HG03571 (cell line): ENCODE measurements around the gene MOB2.
"Not testable (repeated sequence)": the region's sequence is repeated elsewhere in the genome, so short reads cannot be mapped to it uniquely, and the experiment has no call there.

Source experiments
- ATAC-seq: cut with Tn5 transposase; IDR thresholded peaks from one replicate; pipeline ENCODE4 v1.9.1; 2021; ENCODE audit not compliant: unreplicated experiment

MOB2 gene

DNA sequence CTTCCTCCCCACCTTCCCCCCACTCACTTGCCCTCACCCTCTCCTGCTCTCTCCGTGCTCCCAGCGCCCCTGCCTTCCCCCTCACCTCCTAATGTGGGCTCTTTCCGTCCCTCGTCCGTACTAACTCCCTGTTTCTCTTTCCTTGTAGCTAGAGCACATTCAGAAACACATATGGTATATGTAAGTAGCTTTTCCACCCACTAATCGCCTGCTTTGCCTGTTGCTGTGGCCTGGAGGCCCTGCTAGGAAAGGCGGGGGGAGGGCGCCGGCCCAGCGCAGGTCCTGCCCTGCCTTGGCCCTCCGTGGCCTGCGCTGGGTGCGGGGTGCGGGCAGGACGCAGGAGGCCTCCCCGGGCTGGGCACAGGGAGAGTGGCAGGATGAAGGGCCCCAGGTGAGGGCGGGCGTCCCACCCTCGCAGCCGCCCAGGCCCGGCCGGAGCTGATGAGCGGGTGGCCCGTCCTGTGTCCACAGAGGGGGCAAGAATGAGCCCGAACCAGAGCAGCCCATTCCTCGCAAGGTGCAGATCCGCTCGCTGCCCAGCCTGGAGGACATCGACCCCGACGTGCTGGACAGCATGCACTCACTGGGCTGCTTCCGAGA lies 41.7 kb downstream of the MOB2 start:
- ATAC-seq = no peak

GRCh38 chr11:1444321-1444720 lies 42.3 kb downstream of the MOB2 start:
- ATAC-seq = no peak

GRCh38 chr11:1443737-1444136 lies 42.8 kb downstream of the MOB2 start:
- no peak for ATAC-seq

DNA sequence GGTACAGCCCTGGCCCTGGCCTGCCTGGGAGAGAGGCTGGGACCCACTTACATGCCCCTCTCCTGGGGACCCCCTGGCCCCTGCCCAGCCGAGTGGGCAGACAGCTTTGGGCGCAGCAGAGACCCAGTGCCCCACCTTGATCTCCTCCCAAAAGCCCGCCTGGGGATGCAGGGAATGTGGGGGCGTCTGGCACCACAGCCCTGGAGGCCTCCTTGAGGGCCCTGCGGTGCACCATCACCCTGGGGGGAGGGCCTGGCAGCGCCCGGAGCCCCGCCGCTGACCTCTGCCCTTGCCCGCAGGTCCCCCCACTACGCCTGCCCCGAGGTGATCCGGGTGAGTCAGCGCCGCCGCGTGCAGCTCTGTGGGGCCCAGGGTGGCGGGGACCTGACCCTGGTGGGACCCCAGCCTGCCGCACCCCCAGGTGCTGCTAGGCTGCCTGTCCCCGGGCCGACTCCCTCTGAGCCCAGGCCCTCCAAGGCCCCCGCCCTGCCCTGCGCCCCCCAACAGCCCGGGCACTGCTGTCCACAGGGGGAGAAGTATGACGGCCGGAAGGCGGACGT lies 43.7 kb downstream of the MOB2 start:
- no peak for ATAC-seq

DNA sequence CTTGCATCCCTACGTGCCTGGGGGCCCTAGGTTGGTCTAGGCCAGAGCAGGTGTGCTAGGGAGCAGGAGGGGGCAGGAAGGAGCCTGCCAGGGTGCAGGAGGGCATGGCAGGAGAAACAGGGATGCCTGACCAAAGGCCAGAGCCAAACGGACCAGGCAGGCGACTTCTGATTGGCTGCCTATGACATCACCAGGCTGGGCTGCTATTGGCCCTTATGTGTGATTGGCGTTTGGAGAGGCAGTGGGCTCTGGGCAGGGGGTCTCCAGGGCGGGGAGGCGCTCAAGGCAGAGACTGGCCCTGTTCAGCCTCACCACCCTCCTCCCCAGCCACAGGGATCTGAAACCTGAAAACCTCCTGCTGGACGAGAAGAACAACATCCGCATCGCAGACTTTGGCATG lies 44.4 kb downstream of the MOB2 start:
- no peak for ATAC-seq

GRCh38 chr11:1440496-1440895 lies 46.1 kb downstream of the MOB2 start:
- no peak for ATAC-seq

DNA sequence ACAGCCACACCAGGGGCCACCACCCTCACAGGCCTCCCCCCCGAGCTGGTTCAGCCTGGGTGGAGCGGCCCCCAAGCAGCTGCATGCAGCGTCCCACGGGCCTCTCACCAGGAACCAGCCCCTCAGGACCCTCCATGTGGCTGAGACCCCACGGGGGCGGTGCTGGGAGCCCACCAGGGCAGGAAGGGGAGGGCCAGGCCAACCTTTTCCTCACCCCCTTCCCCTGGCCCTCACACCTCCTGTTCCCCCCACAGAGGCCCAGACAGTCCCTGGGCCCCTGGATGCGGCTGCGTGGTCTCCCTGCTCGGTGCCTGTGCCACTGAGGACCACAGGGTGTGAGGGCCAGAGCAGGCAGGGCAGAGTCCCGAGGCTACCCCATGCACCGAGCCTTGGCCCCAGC lies 46.5 kb downstream of the MOB2 start:
- no peak for ATAC-seq

DNA sequence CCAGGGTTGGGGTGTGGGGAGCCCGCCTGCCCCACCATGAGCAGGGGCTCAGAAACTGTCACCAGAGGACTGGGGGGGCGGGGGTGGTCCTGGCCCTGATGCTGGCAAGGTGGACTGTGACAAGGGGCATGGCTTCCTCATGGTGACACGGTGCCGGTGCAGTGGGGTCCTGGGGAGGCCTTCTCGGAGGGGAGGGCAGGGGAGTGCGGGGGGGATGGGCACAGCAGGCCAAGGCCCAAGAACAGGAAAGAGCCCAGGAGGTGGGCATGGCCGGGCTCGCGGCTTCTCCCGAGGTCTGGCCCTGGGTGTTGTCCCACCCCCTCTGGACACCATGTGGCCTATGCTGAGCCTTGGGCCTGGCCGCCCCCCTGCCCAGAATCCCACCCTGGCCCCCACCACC lies 47.2 kb downstream of the MOB2 start:
- no peak for ATAC-seq

DNA sequence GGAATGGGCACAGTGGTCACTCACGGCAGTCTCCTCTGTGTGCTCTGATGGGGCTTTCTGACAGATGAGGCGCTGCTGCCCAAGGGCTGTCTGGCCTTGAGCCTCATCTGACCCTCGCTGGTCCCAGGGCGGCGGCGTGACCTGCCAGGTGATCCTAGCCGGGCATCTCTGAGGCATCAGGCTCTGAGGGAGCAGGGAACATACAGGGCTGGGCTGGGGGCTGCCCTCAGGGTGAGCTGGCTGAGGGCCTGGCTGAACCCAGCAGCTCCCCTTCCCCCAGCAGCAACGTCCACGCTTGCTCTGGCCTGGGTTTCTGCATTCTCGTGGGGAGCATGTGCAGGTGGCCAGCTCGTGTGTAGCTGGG lies 47.6 kb downstream of the MOB2 start:
- ATAC-seq = no peak

GRCh38 chr11:1438261-1438966 lies 48.2 kb downstream of the MOB2 start:
- ATAC-seq = no peak

DNA sequence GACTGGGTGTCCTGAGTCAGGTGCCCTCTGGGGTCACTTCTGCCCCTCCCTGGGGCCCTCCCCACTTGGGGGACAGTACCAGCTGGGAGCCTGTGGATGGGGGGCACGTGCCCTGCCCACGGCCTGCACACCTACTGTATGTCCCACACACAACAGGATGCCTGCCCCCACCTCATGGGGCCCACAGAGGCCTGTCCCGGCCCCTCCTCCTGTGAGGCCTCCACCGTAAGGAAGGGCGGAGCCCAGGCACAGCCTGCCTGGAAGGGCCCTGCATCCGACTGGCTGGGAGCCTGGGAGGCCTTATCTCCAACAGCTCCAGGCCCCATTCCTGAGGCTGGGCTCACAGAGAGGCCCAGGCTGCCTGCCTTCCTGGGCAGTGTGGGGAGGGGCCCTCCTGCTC lies 49.1 kb downstream of the MOB2 start:
- ATAC-seq = no peak

DNA sequence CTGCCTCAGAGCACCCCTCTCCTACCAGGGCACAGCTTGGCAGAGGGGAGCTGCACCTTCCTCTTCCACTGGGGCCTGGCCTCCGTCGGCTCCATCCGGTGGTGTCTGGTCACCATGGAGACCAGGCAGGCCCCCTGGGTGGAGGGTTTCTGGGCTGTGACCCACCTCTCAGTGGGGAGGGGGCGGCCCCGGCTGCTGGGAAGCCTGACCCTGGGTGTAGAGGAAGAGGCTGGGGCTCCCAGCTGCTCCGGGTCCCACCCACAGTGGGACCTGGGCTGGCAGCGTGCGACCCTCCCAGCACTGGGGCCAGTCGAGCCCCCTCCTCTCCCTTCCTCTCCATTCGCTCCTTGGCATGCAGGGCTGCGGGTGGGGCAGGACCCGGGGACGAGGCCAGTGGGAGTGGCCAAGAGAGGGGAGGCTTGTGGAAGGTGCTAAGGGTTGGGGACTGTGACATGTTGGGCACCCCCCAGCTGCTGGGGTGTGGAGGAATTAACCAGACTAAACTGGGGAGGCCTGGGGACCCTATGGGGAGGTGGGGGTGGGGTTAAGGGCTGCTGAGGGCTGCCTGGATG lies 50.0 kb downstream of the MOB2 start:
- ATAC-seq = no peak

GRCh38 chr11:1435820-1436467 lies 50.6 kb downstream of the MOB2 start:
- no peak for ATAC-seq

DNA sequence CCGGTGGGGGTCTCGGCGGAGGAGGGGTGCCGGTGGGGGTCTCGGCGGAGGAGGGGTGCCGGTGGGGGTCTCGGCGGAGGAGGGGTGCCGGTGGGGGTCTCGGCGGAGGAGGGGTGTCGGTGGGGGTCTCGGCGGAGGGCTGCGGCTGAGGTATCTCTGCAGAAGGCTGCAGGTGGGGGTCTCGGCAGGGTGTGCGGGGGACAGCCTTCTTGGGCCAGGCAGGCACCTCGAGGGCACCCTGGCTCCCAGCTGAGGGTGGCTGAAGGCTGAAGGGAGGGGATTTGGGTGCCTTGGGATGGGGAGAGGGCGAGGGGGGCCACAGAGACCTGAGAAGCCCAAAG lies 51.1 kb downstream of the MOB2 start:
- ATAC-seq = not testable (repeated sequence)

- no peak for ATAC-seq
Observed at GRCh38 chr11:1433977-1434640, 52.5 kb downstream of the MOB2 start.

DNA sequence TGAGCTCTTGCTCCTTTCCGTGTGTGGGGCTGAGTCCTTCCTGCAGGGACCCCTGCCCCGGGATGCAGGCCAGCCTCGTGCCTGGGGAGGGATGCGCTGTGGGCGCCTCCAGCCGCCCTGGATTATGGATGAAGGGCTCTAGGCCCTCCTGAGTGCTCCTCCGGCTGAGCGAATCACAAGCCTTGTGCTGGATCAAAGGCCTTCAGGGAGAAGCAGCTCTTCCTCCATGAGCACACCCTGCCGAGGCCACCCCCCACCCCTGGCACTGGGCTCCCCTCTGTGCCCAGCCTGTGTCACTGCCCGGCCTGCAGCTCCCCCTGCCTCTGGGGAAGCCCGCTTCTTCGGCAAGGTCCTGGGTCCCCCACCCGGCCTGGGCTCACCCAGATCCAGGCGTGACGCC lies 53.0 kb downstream of the MOB2 start:
- ATAC-seq = no peak

DNA sequence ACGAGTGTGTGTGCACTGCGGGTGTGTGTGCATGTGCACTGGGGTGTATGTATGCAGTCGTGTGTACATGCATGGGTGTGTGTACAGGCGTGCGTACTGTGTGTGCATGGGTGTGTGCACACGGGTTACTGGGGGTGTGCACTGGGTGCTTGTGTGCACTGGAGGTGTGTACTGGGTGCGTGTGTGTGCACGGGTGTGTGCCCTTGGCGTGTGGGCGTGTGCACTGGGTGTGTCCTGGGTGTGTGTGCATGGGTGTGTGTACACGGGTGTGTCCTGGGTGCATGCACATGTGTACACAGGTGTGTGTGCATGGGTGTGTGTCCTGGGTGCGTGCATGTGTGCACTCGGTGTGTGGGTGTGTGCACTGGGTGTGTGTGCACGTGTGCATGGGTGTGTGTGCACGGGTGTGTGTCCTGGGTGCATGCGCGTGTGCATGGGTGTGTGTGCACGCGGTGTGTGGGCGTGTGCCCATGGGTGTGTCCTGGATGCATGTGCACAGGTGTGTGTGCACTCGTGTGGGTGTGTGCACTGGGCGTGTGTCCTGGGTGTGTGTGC lies 57.7 kb downstream of the MOB2 start:
- ATAC-seq = no peak

DNA sequence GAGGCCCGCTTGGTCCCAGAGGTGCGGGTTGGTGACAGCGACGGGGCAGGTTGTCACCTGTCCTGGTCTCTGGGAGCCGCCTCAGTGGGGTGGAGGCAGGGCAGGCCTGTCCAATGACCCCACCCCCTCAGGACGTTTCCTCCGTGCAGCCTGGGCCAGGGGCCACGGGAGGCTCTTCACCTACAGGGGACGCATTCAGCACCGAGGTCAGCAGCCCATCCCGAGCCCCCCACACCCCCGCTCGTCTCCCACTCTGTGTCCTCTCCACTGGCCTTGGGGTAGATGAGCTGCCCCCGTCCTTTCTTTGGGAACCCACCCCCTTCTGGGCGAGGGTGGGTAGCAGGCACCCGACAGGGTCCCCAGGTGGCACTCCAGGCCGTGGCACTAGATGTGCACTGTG lies 61.1 kb downstream of the MOB2 start:
- ATAC-seq = no peak

GRCh38 chr11:1425006-1425405 lies 61.6 kb downstream of the MOB2 start:
- ATAC-seq = no peak

DNA sequence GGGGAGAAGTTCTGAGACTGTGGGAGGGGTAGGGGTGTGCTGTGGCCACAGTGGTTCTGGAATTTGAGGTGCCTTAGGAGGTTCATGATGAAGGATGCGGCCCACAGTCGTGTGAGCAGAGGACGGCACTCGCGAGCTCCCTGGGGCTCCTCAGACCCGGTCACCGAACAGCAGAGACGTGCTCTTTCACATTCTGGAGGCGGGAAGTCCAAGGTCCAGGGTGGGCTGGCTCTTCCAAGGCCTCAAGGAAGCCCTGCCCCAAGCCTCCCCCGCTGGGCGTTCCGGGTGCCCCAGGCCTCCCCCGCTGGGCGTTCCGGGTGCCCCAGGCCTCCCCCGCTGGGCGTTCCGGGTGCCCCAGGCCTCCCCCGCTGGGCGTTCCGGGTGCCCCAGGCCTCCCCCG lies 63.2 kb downstream of the MOB2 start:
- ATAC-seq = not testable (repeated sequence)

GRCh38 chr11:1422981-1423380 lies 63.6 kb downstream of the MOB2 start:
- ATAC-seq = no peak
